Measurements from ENCODE around the gene SDF2. TPM values are rescaled to one million over a fixed set of nuclear protein-coding genes. Genes with fewer than 3 reads are reported as not detected.

Gene SDF2
- total RNA-seq, 1 donor from 2014 or later, result 62.7 TPM

GRCh38 chr17:28675490-28675889 lies 13.8 kb upstream of the SDF2 start:
- peaks cover under 1% of the 10 kb centered on the region for H4K20me1 ChIP-seq (ENCODE audit: low read depth)
- H3F3A ChIP-seq (ENCODE audit: low read depth), result no peaks in the 10 kb centered on the region
- H3K9me3 ChIP-seq (ENCODE audit: low read depth), result no peaks in the 10 kb centered on the region
- no peaks in the 10 kb centered on the region for H3K27me3 Mint-ChIP-seq (ENCODE audit: insufficient read depth, low read depth)
- H3K36me3 ChIP-seq, result peaks cover 9% of the 10 kb centered on the region
- H3K4me3 ChIP-seq, result no peak overlapping the region
- TF ChIP-seq EZH2phosphoT487 (IDR thresholded peaks at IDR 0.05) (no peak), CTCF (IDR thresholded peaks at IDR 0.05) (no peak), EZH2 (IDR thresholded peaks at IDR 0.05) (no peak)
- DNase-seq (ENCODE audit: low spot score), result no peak
- no peaks in the 10 kb centered on the region for H3K9me3 Mint-ChIP-seq
- H3K4me2 ChIP-seq, result no peak overlapping the region
- H3K79me2 ChIP-seq (ENCODE audit: low read depth), result peaks cover under 1% of the 10 kb centered on the region
- no peak overlapping the region for H3K27ac ChIP-seq
- H2AFZ ChIP-seq (replicated peaks), result no peak overlapping the region
- no peaks in the 10 kb centered on the region for H3K4me1 ChIP-seq
- H3K4me1 Mint-ChIP-seq, result no peaks in the 10 kb centered on the region
- H3K4me3 Mint-ChIP-seq, result no peak overlapping the region
- H3K36me3 Mint-ChIP-seq, result peaks cover 37% of the 10 kb centered on the region
- no peak overlapping the region for H3K9ac ChIP-seq
- no peak overlapping the region for H3K27ac Mint-ChIP-seq
- no peaks in the 10 kb centered on the region for H3K27me3 ChIP-seq

DNA sequence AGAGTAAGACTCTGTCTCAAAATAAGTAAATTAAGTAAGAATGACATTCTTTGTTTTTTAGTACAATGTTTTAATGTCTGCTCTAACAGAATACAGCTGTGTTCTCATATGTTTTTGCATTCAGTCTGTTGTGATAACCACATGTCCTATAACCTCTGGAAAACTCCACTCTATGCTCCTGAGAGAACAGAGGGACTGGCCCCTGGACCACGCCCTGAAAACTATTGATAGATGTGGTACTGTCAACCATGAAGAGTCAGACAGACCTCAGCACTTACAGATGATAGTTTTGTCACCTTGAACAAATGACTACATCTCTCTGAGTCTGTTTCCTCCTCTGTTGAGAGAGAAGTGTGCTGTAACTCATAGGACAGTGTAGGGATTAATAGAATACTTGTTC lies 8.2 kb upstream of the SDF2 start:
- no peaks in the 10 kb centered on the region for H3K27me3 Mint-ChIP-seq (ENCODE audit: insufficient read depth, low read depth)
- Histone ChIP-seq H3F3A (ENCODE audit: low read depth) (peaks cover 4% of the 10 kb centered on the region), H3K4me1 (no peaks in the 10 kb centered on the region), H3K9me3 (ENCODE audit: low read depth) (no peaks in the 10 kb centered on the region), H3K4me3 (no peak overlapping the region), H3K4me2 (no peak overlapping the region), H3K9ac (no peak overlapping the region), H3K27ac (no peak overlapping the region), H4K20me1 (ENCODE audit: low read depth) (peaks cover 25% of the 10 kb centered on the region), H3K79me2 (ENCODE audit: low read depth) (peaks cover 53% of the 10 kb centered on the region), H3K27me3 (no peaks in the 10 kb centered on the region), H2AFZ (replicated peaks) (no peak overlapping the region), H3K36me3 (peaks cover 9% of the 10 kb centered on the region)
- no peaks in the 10 kb centered on the region for H3K9me3 Mint-ChIP-seq
- H3K4me1 Mint-ChIP-seq, result peaks cover 15% of the 10 kb centered on the region
- DNase-seq (ENCODE audit: low spot score), result no peak
- H3K4me3 Mint-ChIP-seq, result peak overlapping the region; percentile 18
- H3K27ac Mint-ChIP-seq, result no peak overlapping the region
- TF ChIP-seq EZH2phosphoT487 (IDR thresholded peaks at IDR 0.05), result no peak
- no peak for TF ChIP-seq EZH2 (IDR thresholded peaks at IDR 0.05)
- TF ChIP-seq CTCF (IDR thresholded peaks at IDR 0.05), result no peak
- H3K36me3 Mint-ChIP-seq, result peaks cover 46% of the 10 kb centered on the region

DNA sequence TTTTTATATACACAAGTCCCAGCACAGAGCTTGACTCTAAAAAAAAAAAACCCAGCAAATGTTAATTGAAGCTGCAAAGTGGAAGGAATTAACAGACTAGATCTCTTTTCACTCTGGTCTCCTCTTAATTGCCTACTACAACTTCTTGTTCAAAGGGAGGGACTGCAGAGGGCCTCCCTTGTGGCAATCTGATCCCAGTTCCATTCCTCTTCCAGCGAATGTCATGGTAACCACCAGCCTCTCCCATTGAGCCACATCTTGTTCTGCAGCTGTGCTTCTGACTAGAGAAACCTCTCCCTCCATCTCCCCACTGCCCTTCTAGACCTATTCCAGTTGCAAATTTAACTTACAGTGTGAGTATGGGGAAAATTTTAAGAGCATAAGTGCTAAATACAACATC lies 6.2 kb upstream of the SDF2 start:
- DNase-seq (ENCODE audit: low spot score), result no peak
- no peak overlapping the region for H3K4me3 Mint-ChIP-seq
- no peak overlapping the region for H3K4me3 ChIP-seq
- peaks cover 25% of the 10 kb centered on the region for H4K20me1 ChIP-seq (ENCODE audit: low read depth)
- no peaks in the 10 kb centered on the region for H3K9me3 ChIP-seq (ENCODE audit: low read depth)
- H2AFZ ChIP-seq (replicated peaks), result no peak overlapping the region
- no peak overlapping the region for H3K9ac ChIP-seq
- no peak overlapping the region for H3K27ac ChIP-seq
- H3K4me2 ChIP-seq, result no peak overlapping the region
- peaks cover 4% of the 10 kb centered on the region for H3F3A ChIP-seq (ENCODE audit: low read depth)
- TF ChIP-seq EZH2phosphoT487 (IDR thresholded peaks at IDR 0.05) (no peak), CTCF (IDR thresholded peaks at IDR 0.05) (no peak)
- H3K36me3 Mint-ChIP-seq, result peaks cover 28% of the 10 kb centered on the region
- no peak overlapping the region for H3K27ac Mint-ChIP-seq
- H3K36me3 ChIP-seq, result peaks cover 5% of the 10 kb centered on the region
- H3K27me3 Mint-ChIP-seq (ENCODE audit: insufficient read depth, low read depth), result no peaks in the 10 kb centered on the region
- H3K4me1 Mint-ChIP-seq, result peaks cover 26% of the 10 kb centered on the region
- peaks cover 7% of the 10 kb centered on the region for H3K4me1 ChIP-seq
- peaks cover 74% of the 10 kb centered on the region for H3K79me2 ChIP-seq (ENCODE audit: low read depth)
- no peaks in the 10 kb centered on the region for H3K9me3 Mint-ChIP-seq
- no peaks in the 10 kb centered on the region for H3K27me3 ChIP-seq
